Measurements from ENCODE around the gene SYT17. TPM values are rescaled to one million over a fixed set of nuclear protein-coding genes. Genes with fewer than 3 reads are reported as not detected.

SYT17 gene
- total RNA-seq, 6 experiments from 2014 or later = not detected

- Mint-ChIP-seq H3K4me1 (ENCODE audit: low read depth) (peaks cover 26% of the 10 kb centered on the region), H3K27ac (no peak overlapping the region), H3K36me3 (ENCODE audit: low read depth) (peaks cover 21% of the 10 kb centered on the region), H3K4me3 (no peak overlapping the region), H3K9me3 (peaks cover 4% of the 10 kb centered on the region), H3K27me3 (ENCODE audit: insufficient read depth) (no peaks in the 10 kb centered on the region; the same call in 1 of the 2 replicates)
- no peak for DNase-seq
- TF ChIP-seq CTCF (IDR thresholded peaks at IDR 0.05) = no peak
Measured at GRCh38 chr16:19127205-19127604, 40.8 kb upstream of the SYT17 start.

- H3K36me3 Mint-ChIP-seq (ENCODE audit: low read depth) = peaks cover 17% of the 10 kb centered on the region
- H3K4me3 Mint-ChIP-seq = no peak overlapping the region
- no peak for DNase-seq
- H3K4me1 Mint-ChIP-seq (ENCODE audit: low read depth) = peaks cover 26% of the 10 kb centered on the region
- H3K27ac Mint-ChIP-seq = no peak overlapping the region
- H3K9me3 Mint-ChIP-seq = peaks cover 4% of the 10 kb centered on the region
- no peaks in the 10 kb centered on the region for H3K27me3 Mint-ChIP-seq (ENCODE audit: insufficient read depth)
- no peak for TF ChIP-seq CTCF (IDR thresholded peaks at IDR 0.05)
Measured at GRCh38 chr16:19127674-19128131, 40.3 kb upstream of the SYT17 start.

- Mint-ChIP-seq H3K4me3 (no peak overlapping the region), H3K4me1 (ENCODE audit: low read depth) (peaks cover 26% of the 10 kb centered on the region), H3K36me3 (ENCODE audit: low read depth) (peaks cover 12% of the 10 kb centered on the region), H3K27ac (no peak overlapping the region), H3K27me3 (ENCODE audit: insufficient read depth) (no peaks in the 10 kb centered on the region), H3K9me3 (peaks cover 4% of the 10 kb centered on the region)
- TF ChIP-seq CTCF (IDR thresholded peaks at IDR 0.05) = no peak
- DNase-seq = no peak
Measured at GRCh38 chr16:19128454-19129200, 39.4 kb upstream of the SYT17 start.

- Mint-ChIP-seq H3K36me3 (ENCODE audit: low read depth) (no peaks in the 10 kb centered on the region; the same call in 1 of the 2 replicates), H3K9me3 (no peaks in the 10 kb centered on the region), H3K27ac (peak overlapping the region; percentile 96), H3K4me1 (ENCODE audit: low read depth) (peaks cover 30% of the 10 kb centered on the region), H3K4me3 (peak overlapping the region; percentile 83), H3K27me3 (ENCODE audit: insufficient read depth) (no peaks in the 10 kb centered on the region)
- no peak for DNase-seq
- TF ChIP-seq CTCF (IDR thresholded peaks at IDR 0.05) = no peak
Measured at GRCh38 chr16:19130385-19130784, 37.7 kb upstream of the SYT17 start.

- DNase-seq = peak; percentile 39
- peaks cover 37% of the 10 kb centered on the region for H3K4me1 Mint-ChIP-seq (ENCODE audit: low read depth)
- H3K36me3 Mint-ChIP-seq (ENCODE audit: low read depth) = no peaks in the 10 kb centered on the region
- TF ChIP-seq CTCF (IDR thresholded peaks at IDR 0.05) = no peak
- peak overlapping the region; percentile 96 for H3K27ac Mint-ChIP-seq
- no peaks in the 10 kb centered on the region for H3K27me3 Mint-ChIP-seq (ENCODE audit: insufficient read depth)
- H3K4me3 Mint-ChIP-seq = peak overlapping the region; percentile 83
- no peaks in the 10 kb centered on the region for H3K9me3 Mint-ChIP-seq
Measured at GRCh38 chr16:19130852-19131824, 36.9 kb upstream of the SYT17 start.
